Umbilical cord (tissue), 2 donors: ENCODE measurements around the gene IFI27. TPM values are rescaled to one million over a fixed set of nuclear protein-coding genes. Genes with fewer than 3 reads are reported as not detected.

Experiments used
- DNase-seq: peaks from one replicate; pipeline ENCODE4 v3.0.0-alpha.2; 2015; ENCODE audit warnings: low spot score
- total RNA-seq: library from RNA; depleted of rRNA; stranded (reverse); fragments of >200 nt; gene quantifications from one replicate; pipeline ENCODE4 v1.2.3, GENCODE V29; 2014; ENCODE audit warnings: low replicate concordance; ENCODE audit not compliant: insufficient read depth

Gene IFI27
- total RNA-seq, 1 donor from 2014 or later: 40.7 TPM

- DNase-seq: no peak
Observed at GRCh38 chr14:94124582-94125377, 14.2 kb downstream of the IFI27 start.

- no peak for DNase-seq
Observed at GRCh38 chr14:94125659-94126418, 15.3 kb downstream of the IFI27 start.

GRCh38 chr14:94126419-94126677, 15.8 kb downstream of the IFI27 start:
- DNase-seq: no peak

GRCh38 chr14:94126800-94127199, 16.3 kb downstream of the IFI27 start:
- no peak for DNase-seq

GRCh38 chr14:94127330-94127729, 16.8 kb downstream of the IFI27 start:
- DNase-seq: no peak

GRCh38 chr14:94128216-94128839, 17.8 kb downstream of the IFI27 start:
- DNase-seq: no peak

- peak; percentile 89 for DNase-seq
Observed at GRCh38 chr14:94129111-94129757, 18.7 kb downstream of the IFI27 start, which contains the start of gene IFI27L2. TSS of gene IFI27L2 (minus strand) at chr14:94129604. CDS start at chr14:94129564, 40 bp downstream.

- peak; percentile 68 for DNase-seq
Observed at GRCh38 chr14:94129758-94130414, 19.4 kb downstream of the IFI27 start.

- DNase-seq: peak; percentile 69
Observed at GRCh38 chr14:94132285-94132887, 21.9 kb downstream of the IFI27 start.

- no peak for DNase-seq
Observed at GRCh38 chr14:94135476-94135875, 24.9 kb downstream of the IFI27 start.

- peak; percentile 81 for DNase-seq
Observed at GRCh38 chr14:94136575-94137331, 26.2 kb downstream of the IFI27 start.

- DNase-seq: no peak
Observed at GRCh38 chr14:94138251-94138650, 27.7 kb downstream of the IFI27 start.

- no peak for DNase-seq
Observed at GRCh38 chr14:94139006-94139405, 28.5 kb downstream of the IFI27 start.

- DNase-seq: no peak
Observed at GRCh38 chr14:94139421-94139820, 28.9 kb downstream of the IFI27 start.

GRCh38 chr14:94142247-94142646, 31.7 kb downstream of the IFI27 start:
- no peak for DNase-seq

GRCh38 chr14:94142836-94143235, 32.3 kb downstream of the IFI27 start:
- DNase-seq: no peak

GRCh38 chr14:94143239-94143638, 32.7 kb downstream of the IFI27 start:
- DNase-seq: no peak

- no peak for DNase-seq
Observed at GRCh38 chr14:94143711-94144110, 33.2 kb downstream of the IFI27 start.

- DNase-seq: no peak
Observed at GRCh38 chr14:94144765-94145164, 34.2 kb downstream of the IFI27 start.

GRCh38 chr14:94145902-94146527, 35.5 kb downstream of the IFI27 start:
- no peak for DNase-seq
